OCI-LY7 (cell line): ENCODE measurements around the gene GNAT2. TPM values are rescaled to one million over a fixed set of nuclear protein-coding genes. Genes with fewer than 3 reads are reported as not detected.
A peak's percentile ranks its signal among the peaks of the same experiment; 100 is the strongest.

Source experiments
- BruUV-seq: library from RNA; stranded (reverse); fragments of 400-500 nt; replicated peaks from 2 replicates; lab custom pipeline; 2021; lab: Mats Ljungman, UMichigan
- CTCF ChIA-PET: fragments of 300-600 bp; sonication (Branson Sonifier 250); formaldehyde crosslinking; loops from one replicate; lab custom pipeline; 2022; ENCODE audit warnings: antibody characterized with exemption; ENCODE audit not compliant: unreplicated experiment; lab: Charles Lee
- POLR2A ChIA-PET: fragments of 300-600 bp; sonication (Branson Sonifier 250); formaldehyde crosslinking; loops from one replicate; lab custom pipeline; 2022; ENCODE audit warnings: antibody characterized with exemption; lab: Charles Lee
- DNase-seq: peaks from one replicate; pipeline ENCODE4 v3.0.0-alpha.2; 2015; ENCODE audit warnings: low spot score
- H2AFZ ChIP-seq: fragments of 200-600 bp; sonication (generic), shearing (Covaris generic); 2 replicates; pipeline ENCODE4 v1.6.1; 2014; ENCODE audit warnings: mild to moderate bottlenecking, antibody characterized with exemption, low read length, moderate library complexity
- H3K27ac ChIP-seq: fragments of 200-600 bp; sonication (generic); 2 replicates; pipeline ENCODE4 v1.5.1; 2014; ENCODE audit warnings: mixed run types, low read depth, mild to moderate bottlenecking, moderate library complexity, low read length, inconsistent platforms; ENCODE audit not compliant: poor library complexity, severe bottlenecking
- H3K36me3 ChIP-seq: fragments of 200-600 bp; sonication (generic); 2 replicates; pipeline ENCODE4 v1.6.1; 2014; ENCODE audit warnings: mild to moderate bottlenecking, antibody characterized with exemption, low read length, moderate library complexity, mixed read lengths; ENCODE audit not compliant: insufficient read depth
- H3K4me1 ChIP-seq: fragments of 200-600 bp; sonication (generic); 2 replicates; pipeline ENCODE4 v1.5.1; 2014; ENCODE audit warnings: mild to moderate bottlenecking, low read length; ENCODE audit not compliant: insufficient read depth, poor library complexity, severe bottlenecking
- H3K4me2 ChIP-seq: fragments of 200-600 bp; sonication (generic); 2 replicates; pipeline ENCODE4 v1.6.1; 2014; ENCODE audit warnings: mild to moderate bottlenecking, low read length
- H3K4me3 ChIP-seq: fragments of 200-600 bp; sonication (generic); 2 replicates; pipeline ENCODE4 v1.5.1; 2014; ENCODE audit warnings: mild to moderate bottlenecking, low read depth, low read length; ENCODE audit not compliant: poor library complexity, severe bottlenecking
- H3K79me2 ChIP-seq: fragments of 200-600 bp; sonication (generic); 2 replicates; pipeline ENCODE4 v1.6.1; 2016; ENCODE audit warnings: low read depth, mild to moderate bottlenecking, low read length, moderate library complexity, mixed read lengths; ENCODE audit not compliant: insufficient read depth
- H3K9me2 ChIP-seq: fragments of 200-600 bp; sonication (generic); 2 replicates; pipeline ENCODE4 v1.6.1; 2016; ENCODE audit warnings: mild to moderate bottlenecking, low read length, mixed read lengths; ENCODE audit not compliant: insufficient read depth
- H3K9me3 ChIP-seq: fragments of 200-600 bp; sonication (generic); 2 replicates; pipeline ENCODE4 v1.6.1; 2014; ENCODE audit warnings: mild to moderate bottlenecking, mixed run types, low read length, mixed read lengths
- H4K20me1 ChIP-seq: fragments of 200-600 bp; sonication (generic); 2 replicates; pipeline ENCODE4 v1.6.1; 2014; ENCODE audit warnings: mild to moderate bottlenecking, antibody characterized with exemption, low read length, moderate library complexity, mixed read lengths; ENCODE audit not compliant: insufficient read depth
- EZH2phosphoT487 ChIP-seq: fragments of 200-600 bp; sonication (generic); IDR thresholded peaks from 2 replicates; pipeline ENCODE4 v1.6.1; 2018; ENCODE audit warnings: low read depth, borderline replicate concordance, mild to moderate bottlenecking, mixed run types, antibody characterized with exemption, low read length, moderate library complexity, mixed read lengths
- intact Hi-C: fragments of 100-400 bp; cut with micrococcal nuclease; formaldehyde crosslinking; loops from one replicate; pipeline ENCODE4 v1.10.0; 2022; ENCODE audit not compliant: unreplicated experiment
- total RNA-seq, 2 experiments: library from RNA; depleted of rRNA in 1 of 2; stranded (reverse); fragments of >200 nt in 1 of 2; shearing (Covaris generic) in 1 of 2; gene quantifications; 2 replicates each; pipeline ENCODE4 v1.2.3, GENCODE V29; 2014 to 2022
- TF ChIP-seq, protein P1 (sequence below): fragments of 200-600 bp; sonication (generic); conservative IDR thresholded peaks from 2 replicates; pipeline ENCODE4 v1.5.1; 2014; ENCODE audit warnings: mild to moderate bottlenecking, antibody characterized with exemption, low read length, moderate library complexity, mixed read lengths

GNAT2 gene
- total RNA-seq, 2 experiments from 2014 or later: 1.3 TPM; not detected in 1

DNA sequence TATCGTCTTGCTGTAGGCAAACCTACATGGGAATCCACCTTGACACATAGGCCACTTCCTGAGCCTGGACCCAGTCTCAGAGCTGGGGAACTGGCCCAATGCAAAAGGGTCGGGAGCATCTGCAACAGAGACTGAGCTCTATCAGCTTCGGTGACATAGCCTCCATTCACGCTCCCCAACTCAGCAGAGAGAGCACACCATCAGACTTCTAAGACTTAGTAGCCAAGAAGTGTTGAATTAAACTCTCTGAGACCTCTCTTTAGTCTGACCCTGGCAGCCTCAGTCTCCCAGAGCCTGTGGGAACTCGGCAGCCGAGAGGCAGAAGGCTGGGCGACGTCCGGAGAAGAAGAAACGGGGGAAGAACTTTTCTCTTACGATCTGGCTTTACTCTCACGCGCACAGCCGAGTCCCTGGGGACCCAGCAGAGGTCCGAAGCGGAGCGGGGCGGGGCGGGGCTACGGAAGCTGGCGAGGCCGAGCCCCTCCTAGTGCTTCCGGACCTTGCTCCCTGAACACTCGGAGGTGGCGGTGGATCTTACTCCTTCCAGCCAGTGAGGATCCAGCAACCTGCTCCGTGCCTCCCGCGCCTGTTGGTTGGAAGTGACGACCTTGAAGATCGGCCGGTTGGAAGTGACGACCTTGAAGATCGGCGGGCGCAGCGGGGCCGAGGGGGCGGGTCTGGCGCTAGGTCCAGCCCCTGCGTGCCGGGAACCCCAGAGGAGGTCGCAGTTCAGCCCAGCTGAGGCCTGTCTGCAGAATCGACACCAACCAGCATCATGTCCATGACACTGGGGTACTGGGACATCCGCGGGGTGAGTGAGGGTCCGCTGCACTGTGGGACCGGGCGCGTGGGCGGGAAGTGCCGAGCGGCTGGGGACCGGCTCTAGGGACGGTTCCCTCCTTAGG, 36.5 kb upstream of the GNAT2 start, which contains the start of gene GSTM4:
GSTM4 (plus strand) TSS at position 485 of the 905 bp plus-strand sequence; CDS start at position 776, 291 bp downstream.
- no peaks in the 10 kb centered on the region for H3K79me2 ChIP-seq
- peaks cover 5% of the 10 kb centered on the region for H3K4me1 ChIP-seq
- ChIA-PET POLR2A (interaction anchor here (0.6 to 0.9 kb wide), 2 partner anchors 107 to 141 kb away, joined by 3 read pairs; partner anchors contain the start of gene GNAI3), CTCF (no interaction called here)
- TF ChIP-seq, protein P1, sequence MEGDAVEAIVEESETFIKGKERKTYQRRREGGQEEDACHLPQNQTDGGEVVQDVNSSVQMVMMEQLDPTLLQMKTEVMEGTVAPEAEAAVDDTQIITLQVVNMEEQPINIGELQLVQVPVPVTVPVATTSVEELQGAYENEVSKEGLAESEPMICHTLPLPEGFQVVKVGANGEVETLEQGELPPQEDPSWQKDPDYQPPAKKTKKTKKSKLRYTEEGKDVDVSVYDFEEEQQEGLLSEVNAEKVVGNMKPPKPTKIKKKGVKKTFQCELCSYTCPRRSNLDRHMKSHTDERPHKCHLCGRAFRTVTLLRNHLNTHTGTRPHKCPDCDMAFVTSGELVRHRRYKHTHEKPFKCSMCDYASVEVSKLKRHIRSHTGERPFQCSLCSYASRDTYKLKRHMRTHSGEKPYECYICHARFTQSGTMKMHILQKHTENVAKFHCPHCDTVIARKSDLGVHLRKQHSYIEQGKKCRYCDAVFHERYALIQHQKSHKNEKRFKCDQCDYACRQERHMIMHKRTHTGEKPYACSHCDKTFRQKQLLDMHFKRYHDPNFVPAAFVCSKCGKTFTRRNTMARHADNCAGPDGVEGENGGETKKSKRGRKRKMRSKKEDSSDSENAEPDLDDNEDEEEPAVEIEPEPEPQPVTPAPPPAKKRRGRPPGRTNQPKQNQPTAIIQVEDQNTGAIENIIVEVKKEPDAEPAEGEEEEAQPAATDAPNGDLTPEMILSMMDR: peak; percentile 41; the same call in 1 of the 2 replicates
- TF ChIP-seq EZH2phosphoT487: no peak
- peak; percentile 86 for DNase-seq
- peak within 1 kb of the TSS; percentile 3 for H3K27ac ChIP-seq
- H2AFZ ChIP-seq: peak within 1 kb of the TSS; percentile 94
- peak within 1 kb of the TSS; percentile 76 for H3K4me3 ChIP-seq
- no peaks in the 10 kb centered on the region for H3K36me3 ChIP-seq
- no peaks in the 10 kb centered on the region for H3K9me2 ChIP-seq
- intact Hi-C loops: no loop called here
- BruUV-seq: no TSS peak
- peak within 1 kb of the TSS; percentile 66 for H3K4me2 ChIP-seq
- H3K9me3 ChIP-seq: no peaks in the 10 kb centered on the region
- H4K20me1 ChIP-seq: no peaks in the 10 kb centered on the region

- TF ChIP-seq, protein P1: no peak
- TF ChIP-seq EZH2phosphoT487: no peak
- Histone ChIP-seq H3K9me3 (no peaks in the 10 kb centered on the region), H4K20me1 (no peaks in the 10 kb centered on the region), H2AFZ (no peak overlapping the region), H3K4me1 (peaks cover 5% of the 10 kb centered on the region), H3K4me2 (no peak overlapping the region), H3K27ac (no peak overlapping the region), H3K79me2 (no peaks in the 10 kb centered on the region), H3K4me3 (no peak overlapping the region), H3K36me3 (no peaks in the 10 kb centered on the region), H3K9me2 (no peaks in the 10 kb centered on the region)
- DNase-seq: no peak
- POLR2A ChIA-PET: interaction anchor here (0.6 to 0.7 kb wide), 2 partner anchors 200 to 440 kb away, joined by 3 to 5 read pairs; no protein-coding TSS in a partner anchor
- CTCF ChIA-PET: no interaction called here
- intact Hi-C loops: no loop called here
- no TSS peak for BruUV-seq
These were observed 35.1 kb upstream of the GNAT2 start for GRCh38 chr1:109654519-109654918.
